ENCODE measurements around the gene USP15.

- no peak for TF ChIP-seq CTCF (IDR thresholded peaks at IDR 0.05)
- no peak for TF ChIP-seq POLR2A (IDR thresholded peaks at IDR 0.05)
Measured at GRCh38 chr12:62273724-62274380, 13.6 kb downstream of the USP15 start.

Measured in lower leg skin (tissue), 3 donors.